Jurkat, Clone E6-1 (cell line): Measurements from ENCODE around the gene GPATCH2.
"Not testable (repeated sequence)": the region's sequence is repeated elsewhere in the genome, so short reads cannot be mapped to it uniquely, and the experiment has no call there.

Source experiments
- DNase-seq: peaks from one replicate; pipeline ENCODE4 v3.0.0-alpha.2; 2011; ENCODE audit warnings: low read depth, low spot score
- H3K4me3 ChIP-seq: 2 replicates; pipeline ENCODE4 v1.5.1; 2011; ENCODE audit warnings: mild to moderate bottlenecking, low read length, control low read depth, moderate library complexity

Gene GPATCH2

GRCh38 chr1:217402301-217402700 lies 228.6 kb downstream of the GPATCH2 start:
- no peak overlapping the region for H3K4me3 ChIP-seq
- no peak for DNase-seq

DNA sequence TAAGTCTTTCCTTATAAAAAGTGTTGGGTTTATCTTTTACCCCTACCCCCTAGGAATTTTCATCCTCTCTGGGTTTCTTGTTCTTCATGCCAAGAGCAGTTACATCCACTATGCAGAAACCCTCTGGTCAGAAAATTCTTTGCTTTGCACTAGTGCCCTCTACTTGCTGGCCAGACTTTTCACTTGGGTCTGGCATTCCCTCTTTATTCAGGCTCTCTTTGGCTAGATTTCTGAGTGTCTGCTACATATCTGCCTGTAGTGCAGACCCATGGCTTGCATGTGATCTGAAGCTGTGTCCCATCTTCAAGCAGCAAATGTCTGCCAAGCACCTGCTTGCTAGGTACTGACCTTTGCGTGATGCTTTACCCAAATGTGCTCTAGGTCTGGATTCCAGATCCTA lies 237.0 kb downstream of the GPATCH2 start:
- no peak overlapping the region for H3K4me3 ChIP-seq
- no peak for DNase-seq

GRCh38 chr1:217392441-217392840 lies 238.4 kb downstream of the GPATCH2 start:
- H3K4me3 ChIP-seq = no peak overlapping the region
- DNase-seq = no peak

- DNase-seq = no peak
- no peak overlapping the region for H3K4me3 ChIP-seq
These were observed 241.0 kb downstream of the GPATCH2 start for GRCh38 chr1:217389895-217390294.

- DNase-seq = no peak
- no peak overlapping the region for H3K4me3 ChIP-seq
These were observed 242.3 kb downstream of the GPATCH2 start for GRCh38 chr1:217388522-217389065.

- H3K4me3 ChIP-seq, DNase-seq: not testable (repeated sequence)
These were observed 249.1 kb downstream of the GPATCH2 start for GRCh38 chr1:217381773-217382172.

- DNase-seq, H3K4me3 ChIP-seq: not testable (repeated sequence)
These were observed 251.1 kb downstream of the GPATCH2 start for GRCh38 chr1:217379804-217380203.

DNA sequence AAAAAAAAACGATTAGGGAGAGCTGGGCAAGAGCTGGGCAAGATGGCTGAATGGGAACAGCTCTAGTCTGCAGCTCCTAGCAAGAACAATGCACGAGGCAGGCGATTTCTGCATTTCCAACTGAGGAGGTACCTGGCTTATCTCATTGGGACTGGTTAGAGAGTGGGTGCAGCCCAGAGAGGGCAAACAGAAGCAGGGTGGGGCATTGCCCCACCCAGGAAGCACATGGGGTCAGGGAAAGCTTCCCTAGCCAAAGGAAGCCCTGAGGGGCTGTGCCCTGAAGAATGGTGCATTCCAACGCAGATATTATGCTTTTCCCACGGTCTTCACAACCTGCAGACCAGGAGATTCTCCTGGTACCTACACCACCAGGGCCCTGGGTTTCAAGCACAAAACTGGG lies 251.6 kb downstream of the GPATCH2 start:
- no peak for DNase-seq
- H3K4me3 ChIP-seq = no peak overlapping the region
